Esophagus squamous epithelium (tissue), 5 donors: ENCODE data around the gene PPIA. TPM values are rescaled to one million over a fixed set of nuclear protein-coding genes. Genes with fewer than 3 reads are reported as not detected.

ENCODE experiments used
- DNase-seq: peaks from one replicate; lab custom pipeline; 2025; lab: John Stamatoyannopoulos, UW
- H3K27ac ChIP-seq, 4 donors: fragments of 200-600 bp; sonication (generic); one replicate each; pipeline ENCODE4 v1.5.1; 2016 to 2019; ENCODE audit warnings: mild to moderate bottlenecking in 1 of 4
- H3K27me3 ChIP-seq, 4 donors: fragments of 200-600 bp; sonication (generic); 1 replicate in 3 of 4; 2 replicates in 1 of 4; pipeline versions ENCODE4 v1.5.1 to v1.6.0; 2017 to 2021; ENCODE audit warnings: antibody characterized with exemption in 1 of 4
- H3K36me3 ChIP-seq, 3 donors: fragments of 200-600 bp; sonication (generic); one replicate each; pipeline ENCODE4 v1.5.1; 2016 to 2019
- H3K4me1 ChIP-seq, 3 donors: fragments of 200-600 bp; sonication (generic); one replicate each; pipeline ENCODE4 v1.5.1; 2017 to 2019
- H3K4me3 ChIP-seq, 4 donors: fragments of 200-600 bp; sonication (generic); 1 replicate in 3 of 4; 2 replicates in 1 of 4; pipeline ENCODE4 v1.5.1; 2016 to 2019; ENCODE audit warnings: mild to moderate bottlenecking in 2 of 4, moderate library complexity in 1 of 4
- H3K9me3 ChIP-seq, 3 donors: fragments of 200-600 bp; sonication (generic); one replicate each; pipeline ENCODE4 v1.5.1; 2016 to 2019
- POLR2A ChIP-seq, 4 donors: fragments of 450-650 bp; IDR thresholded peaks; one replicate each; pipeline ENCODE4 v1.6.1; 2017; ENCODE audit warnings: antibody characterized with exemption in 4 of 4, mild to moderate bottlenecking in 4 of 4, moderate library complexity in 3 of 4
- WGBS, 2 donors: methylation state at CpG; one replicate each; pipeline ENCODE4 v1.1.5; 2018; 5-methylcytosine and 5-hydroxymethylcytosine counted together
- intact Hi-C: fragments of 100-400 bp; cut with DNase I; formaldehyde crosslinking; loops from one replicate; pipeline ENCODE4 v1.15.0; 2022
- total RNA-seq, 4 donors: library from RNA; depleted of rRNA; stranded (reverse); fragments of >200 nt; gene quantifications; one replicate each; pipeline ENCODE4 v1.1.0, GENCODE V29; 2016
- TF ChIP-seq, protein P1 (sequence below), 6 experiments: fragments of 450-650 bp in 4 of 6; fragments of 200-600 bp in 2 of 6; sonication (generic) in 2 of 6; IDR thresholded peaks; one replicate each; pipeline ENCODE4 v1.5.1; 2016 to 2019; ENCODE audit warnings: antibody characterized with exemption in 6 of 6, mild to moderate bottlenecking in 4 of 6, moderate library complexity in 4 of 6
- donor health status: DM: yes; HTN: yes; CAD: no.

Gene PPIA
- total RNA-seq, 4 donors from 2014 or later, result 1,726 to 3,682 (median 2,875) TPM

DNA sequence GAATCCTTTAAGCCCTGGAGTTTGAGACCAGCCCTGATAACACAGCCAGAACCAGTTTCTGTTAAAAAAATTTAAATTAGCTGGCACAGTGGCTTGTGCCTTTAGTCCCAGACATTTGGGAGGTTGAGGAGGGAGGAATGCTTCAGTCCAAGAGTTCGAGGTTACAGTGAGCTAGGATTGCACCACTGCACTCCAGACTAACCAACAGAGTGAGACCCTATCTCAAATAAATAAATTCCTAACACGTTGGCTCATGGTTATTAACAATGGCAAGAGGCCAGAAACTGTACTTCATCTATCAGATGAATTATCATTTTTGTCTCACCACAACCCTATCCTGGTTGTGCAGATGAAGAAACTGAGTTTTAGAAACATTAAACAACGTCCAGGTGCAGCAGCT is 2.1 kb upstream of the PPIA start:
- Histone ChIP-seq H3K4me3 (no peak overlapping the region), H3K9me3 (no peaks in the 10 kb centered on the region), H3K27me3 (no peaks in the 10 kb centered on the region), H3K4me1 (peaks cover 7 to 30% (median 13%) of the 10 kb centered on the region in 3 donors), H3K27ac (no peak overlapping the region), H3K36me3 (peaks cover 0 to 10% (median 0%) of the 10 kb centered on the region in 3 donors)
- no peak for DNase-seq
- intact Hi-C loops, result no loop called here
- 31 to 52% methylated on average over 2 to 3 of the region's 3 CpGs for WGBS, 2 donors
- TF ChIP-seq, protein P1, sequence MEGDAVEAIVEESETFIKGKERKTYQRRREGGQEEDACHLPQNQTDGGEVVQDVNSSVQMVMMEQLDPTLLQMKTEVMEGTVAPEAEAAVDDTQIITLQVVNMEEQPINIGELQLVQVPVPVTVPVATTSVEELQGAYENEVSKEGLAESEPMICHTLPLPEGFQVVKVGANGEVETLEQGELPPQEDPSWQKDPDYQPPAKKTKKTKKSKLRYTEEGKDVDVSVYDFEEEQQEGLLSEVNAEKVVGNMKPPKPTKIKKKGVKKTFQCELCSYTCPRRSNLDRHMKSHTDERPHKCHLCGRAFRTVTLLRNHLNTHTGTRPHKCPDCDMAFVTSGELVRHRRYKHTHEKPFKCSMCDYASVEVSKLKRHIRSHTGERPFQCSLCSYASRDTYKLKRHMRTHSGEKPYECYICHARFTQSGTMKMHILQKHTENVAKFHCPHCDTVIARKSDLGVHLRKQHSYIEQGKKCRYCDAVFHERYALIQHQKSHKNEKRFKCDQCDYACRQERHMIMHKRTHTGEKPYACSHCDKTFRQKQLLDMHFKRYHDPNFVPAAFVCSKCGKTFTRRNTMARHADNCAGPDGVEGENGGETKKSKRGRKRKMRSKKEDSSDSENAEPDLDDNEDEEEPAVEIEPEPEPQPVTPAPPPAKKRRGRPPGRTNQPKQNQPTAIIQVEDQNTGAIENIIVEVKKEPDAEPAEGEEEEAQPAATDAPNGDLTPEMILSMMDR (IDR thresholded peaks at IDR 0.05), result no peak
- TF ChIP-seq POLR2A (IDR thresholded peaks at IDR 0.05), result no peak

DNA sequence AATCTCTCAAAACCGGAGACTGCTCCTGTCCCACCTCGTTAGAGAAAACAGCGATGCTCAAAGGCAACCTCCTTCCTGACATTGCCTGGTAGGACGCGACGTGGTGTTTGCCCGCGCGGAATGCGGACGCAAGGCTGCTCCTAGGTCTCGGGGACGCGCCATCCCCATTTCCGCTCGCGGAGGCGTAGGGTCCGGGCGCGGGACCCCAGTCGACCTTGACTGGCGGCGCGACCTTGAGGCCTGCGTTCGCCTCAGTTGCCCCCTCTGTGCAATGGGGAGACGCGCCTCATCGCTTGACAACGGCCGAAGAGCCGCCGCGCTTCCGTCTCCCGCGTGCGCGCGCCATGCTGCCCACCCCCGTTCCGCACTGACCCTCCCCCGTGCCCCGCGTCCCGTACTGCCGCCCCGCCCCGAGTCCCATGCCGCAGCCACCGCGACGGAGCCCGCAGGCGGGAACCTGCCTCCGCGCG is 412 bp upstream of the PPIA start:
- no peaks in the 10 kb centered on the region for H3K9me3 ChIP-seq
- whole genome bisulfite sequencing, 2 donors, result 0% methylated on average over 3 to 12 of the region's 59 CpGs
- peaks cover 12 to 27% (median 16%) of the 10 kb centered on the region in 3 donors for H3K36me3 ChIP-seq
- H3K27ac ChIP-seq, result peak overlapping the region; percentile 95 to 99 (median 98)
- intact Hi-C loops, result no loop called here
- TF ChIP-seq, protein P1 (IDR thresholded peaks at IDR 0.05), result no peak
- TF ChIP-seq POLR2A (IDR thresholded peaks at IDR 0.05), result no peak
- no peak for DNase-seq
- H3K4me1 ChIP-seq, result peaks cover 7 to 43% (median 17%) of the 10 kb centered on the region in 3 donors
- H3K4me3 ChIP-seq, result peak overlapping the region; percentile 62 to 89 (median 74)
- no peaks in the 10 kb centered on the region for H3K27me3 ChIP-seq

DNA sequence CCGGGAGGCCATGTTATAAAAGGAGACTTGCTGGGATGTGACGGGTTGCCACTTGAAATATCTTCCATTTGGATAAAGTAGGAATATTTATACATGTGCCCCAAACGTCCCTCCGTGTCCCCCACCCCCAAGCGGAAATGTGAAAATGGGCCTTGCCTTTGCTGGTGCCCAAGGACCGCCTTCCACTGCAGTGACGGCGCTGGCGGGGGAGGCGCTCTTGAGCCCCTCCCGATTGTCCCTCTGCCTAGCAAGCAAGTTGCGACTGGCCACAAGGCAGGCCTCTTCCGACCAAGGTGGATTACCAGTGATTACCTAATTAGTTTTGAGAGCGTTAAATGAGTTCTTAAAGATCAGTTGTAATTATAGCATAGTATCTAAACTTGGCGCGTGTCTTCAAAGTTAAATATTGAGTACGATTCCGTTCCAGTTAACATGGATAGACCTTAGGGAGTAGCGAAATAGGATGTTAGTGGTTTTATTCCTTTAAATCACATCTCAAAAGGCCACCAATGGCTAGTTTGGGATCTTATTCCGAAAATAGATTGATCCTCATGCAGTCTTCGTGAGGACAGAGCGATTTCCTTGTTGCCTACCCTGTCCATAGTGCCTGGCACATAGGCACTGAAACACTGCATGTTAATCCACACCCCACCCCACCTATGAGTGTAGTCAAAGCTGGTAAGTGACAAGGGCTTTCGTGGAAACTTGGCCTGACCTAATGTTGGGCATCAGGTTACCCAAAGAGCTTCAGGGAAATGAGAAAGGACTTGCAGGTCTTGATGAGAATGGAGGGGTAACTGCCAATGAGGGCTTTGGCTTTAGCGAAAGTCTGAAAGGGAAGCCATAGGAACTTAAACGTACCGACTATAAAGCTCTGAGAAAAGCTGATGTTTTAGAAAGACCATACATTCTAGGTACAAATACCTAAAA is 1.1 kb downstream of the PPIA start:
- intact Hi-C loops, result no loop called here
- 0 to 1% methylated on average over 21 to 23 of the region's 26 CpGs for WGBS, 2 donors
- peak; percentile 44 for DNase-seq
- TF ChIP-seq POLR2A (IDR thresholded peaks at IDR 0.05), result peak in 2 of 4 donors; percentile 38 to 72
- TF ChIP-seq, protein P1 (IDR thresholded peaks at IDR 0.05), result peak in 5 of 6 experiments; percentile 27 to 49 (median 37)
- no peaks in the 10 kb centered on the region for H3K27me3 ChIP-seq
- H3K27ac ChIP-seq, result peak overlapping the region; percentile 95 to 99 (median 98)
- no peaks in the 10 kb centered on the region for H3K9me3 ChIP-seq
- peaks cover 7 to 43% (median 17%) of the 10 kb centered on the region in 3 donors for H3K4me1 ChIP-seq
- peak overlapping the region; percentile 62 to 89 (median 74) for H3K4me3 ChIP-seq
- H3K36me3 ChIP-seq, result peaks cover 20 to 42% (median 24%) of the 10 kb centered on the region in 3 donors

DNA sequence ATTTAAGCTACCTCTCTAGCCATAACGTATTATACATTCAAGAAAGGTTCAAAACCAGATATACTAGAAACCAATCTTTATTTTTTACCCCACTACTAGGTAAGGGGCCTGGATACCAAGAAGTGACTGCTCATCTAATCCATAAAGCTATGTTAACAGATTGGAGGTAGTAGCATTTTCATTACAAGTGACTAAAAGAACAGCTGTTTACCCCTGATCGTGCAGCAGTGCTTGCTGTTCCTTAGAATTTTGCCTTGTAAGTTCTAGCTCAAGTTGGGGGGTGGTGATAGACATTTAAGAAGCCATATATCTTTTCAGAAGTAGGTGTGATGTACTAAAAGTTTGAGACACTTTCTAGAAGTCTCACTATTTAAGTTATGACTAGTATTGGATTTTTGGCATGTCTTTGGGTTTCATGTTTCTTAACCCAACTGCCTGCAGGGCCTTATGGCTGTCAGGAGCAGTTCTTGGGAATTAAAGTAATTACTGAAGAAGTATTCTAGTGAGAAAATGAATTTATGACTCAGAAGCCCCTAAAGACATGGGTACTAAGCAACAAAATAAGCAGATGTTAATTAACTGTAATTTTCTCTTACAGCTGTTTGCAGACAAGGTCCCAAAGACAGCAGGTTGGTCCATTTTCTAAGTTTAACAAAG is 2.3 kb downstream of the PPIA start:
- no peak for TF ChIP-seq POLR2A (IDR thresholded peaks at IDR 0.05)
- TF ChIP-seq, protein P1 (IDR thresholded peaks at IDR 0.05), result no peak
- intact Hi-C loops, result no loop called here
- peaks cover 28 to 54% (median 32%) of the 10 kb centered on the region in 3 donors for H3K36me3 ChIP-seq
- H3K9me3 ChIP-seq, result no peaks in the 10 kb centered on the region
- H3K4me3 ChIP-seq, result peak overlapping the region; percentile 62 to 89 (median 74)
- DNase-seq, result no peak
- peaks cover 7 to 43% (median 17%) of the 10 kb centered on the region in 3 donors for H3K4me1 ChIP-seq
- no peaks in the 10 kb centered on the region for H3K27me3 ChIP-seq
- H3K27ac ChIP-seq, result peak overlapping the region; percentile 95 to 99 (median 98)
- 3 to 5% methylated on average over 2 of the region's 2 CpGs for WGBS, 2 donors
